Measurements from ENCODE around the gene PPP3R1.
A peak's percentile ranks its signal among the peaks of the same experiment; 100 is the strongest.

The PPP3R1 gene

DNA sequence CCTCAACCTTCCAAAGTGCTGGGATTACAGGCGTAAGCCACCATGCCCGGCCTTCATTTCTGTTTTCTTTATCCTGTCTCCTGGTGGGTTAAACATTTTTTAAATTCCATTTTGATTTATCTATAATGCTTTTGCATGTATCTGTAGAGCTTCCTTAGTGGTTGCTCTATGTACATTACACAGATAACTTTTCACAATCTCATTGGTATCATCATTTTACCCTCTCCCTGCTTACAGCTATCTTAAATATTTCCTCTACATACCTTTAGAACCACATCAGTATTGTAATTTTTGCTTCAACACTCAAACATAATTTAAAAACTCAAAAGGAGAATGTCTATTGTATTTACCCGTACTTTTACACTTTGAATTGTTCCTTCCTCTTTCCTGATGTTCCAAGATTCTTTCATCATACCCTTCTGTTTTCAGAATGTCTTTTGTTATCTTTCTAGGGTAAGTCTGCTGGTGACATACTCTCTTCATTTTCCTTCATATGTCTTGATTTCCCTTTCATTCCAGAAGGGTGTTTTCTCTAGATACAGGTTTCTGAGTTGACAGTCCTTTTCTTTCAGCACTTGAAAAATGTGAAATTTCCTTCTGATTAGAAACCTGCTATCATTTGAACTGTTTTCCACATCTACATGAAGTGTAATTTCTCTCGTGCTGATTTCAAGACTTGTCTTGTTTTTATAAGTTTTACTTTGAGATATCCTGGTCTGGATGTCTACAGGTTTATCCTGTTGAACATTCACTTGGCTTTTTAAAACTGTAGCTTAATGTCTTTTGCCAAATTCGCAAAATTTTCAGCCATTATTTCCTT is 21.9 kb downstream of the PPP3R1 start:
- no peak for DNase-seq (ENCODE audit: extremely low read depth, insufficient read length)
- Histone ChIP-seq H3K4me3 (replicated peaks; ENCODE audit: low read depth, low read length) (no peak overlapping the region), H3K27me3 (replicated peaks; ENCODE audit: control insufficient read depth, insufficient read depth, low read length) (no peaks in the 10 kb centered on the region), H3K36me3 (ENCODE audit: control insufficient read depth, insufficient read depth, low read length) (no peaks in the 10 kb centered on the region; the same call in 1 of the 2 replicates)
- no peak for TF ChIP-seq CTCF (IDR thresholded peaks at IDR 0.05; ENCODE audit: insufficient read depth, low read length, poor library complexity, severe bottlenecking)

GRCh38 chr2:68226794-68227193 is 25.5 kb downstream of the PPP3R1 start:
- no peaks in the 10 kb centered on the region for H3K27me3 ChIP-seq (replicated peaks; ENCODE audit: control insufficient read depth, insufficient read depth, low read length)
- no peak overlapping the region for H3K4me3 ChIP-seq (replicated peaks; ENCODE audit: low read depth, low read length)
- no peaks in the 10 kb centered on the region; the same call in 1 of the 2 replicates for H3K36me3 ChIP-seq (ENCODE audit: control insufficient read depth, insufficient read depth, low read length)
- no peak for DNase-seq (ENCODE audit: extremely low read depth, insufficient read length)
- TF ChIP-seq CTCF (IDR thresholded peaks at IDR 0.05; ENCODE audit: insufficient read depth, low read length, poor library complexity, severe bottlenecking): no peak

GRCh38 chr2:68225119-68225632 is 27.2 kb downstream of the PPP3R1 start:
- Histone ChIP-seq H3K36me3 (ENCODE audit: control insufficient read depth, insufficient read depth, low read length) (no peaks in the 10 kb centered on the region; the same call in none of the 2 replicates), H3K27me3 (replicated peaks; ENCODE audit: control insufficient read depth, insufficient read depth, low read length) (no peaks in the 10 kb centered on the region), H3K4me3 (replicated peaks; ENCODE audit: low read depth, low read length) (no peak overlapping the region)
- peak; percentile 59 for TF ChIP-seq CTCF (IDR thresholded peaks at IDR 0.05; ENCODE audit: insufficient read depth, low read length, poor library complexity, severe bottlenecking)
- DNase-seq (ENCODE audit: extremely low read depth, insufficient read length): no peak

GRCh38 chr2:68223419-68223818 is 28.9 kb downstream of the PPP3R1 start:
- Histone ChIP-seq H3K36me3 (ENCODE audit: control insufficient read depth, insufficient read depth, low read length) (no peaks in the 10 kb centered on the region; the same call in 1 of the 2 replicates), H3K4me3 (replicated peaks; ENCODE audit: low read depth, low read length) (no peak overlapping the region), H3K27me3 (replicated peaks; ENCODE audit: control insufficient read depth, insufficient read depth, low read length) (no peaks in the 10 kb centered on the region)
- TF ChIP-seq CTCF (IDR thresholded peaks at IDR 0.05; ENCODE audit: insufficient read depth, low read length, poor library complexity, severe bottlenecking): no peak
- DNase-seq (ENCODE audit: extremely low read depth, insufficient read length): no peak

DNA sequence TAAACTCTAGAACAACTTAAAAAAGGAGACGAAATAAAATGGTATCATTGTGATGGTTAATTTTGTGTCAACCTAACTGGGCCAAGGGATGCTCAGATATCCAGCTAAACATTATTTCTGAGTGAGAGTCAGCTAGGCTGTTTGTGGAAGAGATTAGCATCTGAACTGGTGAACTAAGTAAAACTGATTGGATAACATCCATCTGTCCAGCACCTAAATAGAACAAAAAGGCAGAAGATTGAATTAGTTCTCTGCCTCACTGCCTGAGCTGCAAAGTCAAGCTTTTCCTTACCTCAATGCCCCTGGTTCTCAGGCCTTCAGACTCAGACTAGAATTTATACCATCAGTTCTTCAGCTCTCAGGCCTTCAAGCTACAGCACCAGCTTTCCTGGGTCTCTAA is 30.0 kb downstream of the PPP3R1 start:
- H3K4me3 ChIP-seq (replicated peaks; ENCODE audit: low read depth, low read length): no peak overlapping the region
- H3K36me3 ChIP-seq (ENCODE audit: control insufficient read depth, insufficient read depth, low read length): no peaks in the 10 kb centered on the region; the same call in 1 of the 2 replicates
- TF ChIP-seq CTCF (IDR thresholded peaks at IDR 0.05; ENCODE audit: insufficient read depth, low read length, poor library complexity, severe bottlenecking): no peak
- no peaks in the 10 kb centered on the region for H3K27me3 ChIP-seq (replicated peaks; ENCODE audit: control insufficient read depth, insufficient read depth, low read length)
- DNase-seq (ENCODE audit: extremely low read depth, insufficient read length): no peak

Measured in GM06990 (cell line).